Progenitor cell of endocrine pancreas (in vitro differentiated cells): ENCODE measurements around the gene PLB1. TPM values are rescaled to one million over a fixed set of nuclear protein-coding genes. Genes with fewer than 3 reads are reported as not detected.
A peak's percentile ranks its signal among the peaks of the same experiment; 100 is the strongest.

Experiments
- DNase-seq: peaks from one replicate; pipeline ENCODE4 v3.0.0; 2021; ENCODE audit warnings: low spot score; ENCODE audit not compliant: unreplicated experiment
- H3K27ac Mint-ChIP-seq: 2 replicates; pipeline ENCODE4 v1.8.0; 2021; ENCODE audit warnings: mild to moderate bottlenecking, moderate library complexity, mixed read lengths
- H3K27me3 Mint-ChIP-seq: 2 replicates; pipeline ENCODE4 v1.8.0; 2021; ENCODE audit warnings: mixed read lengths
- H3K36me3 Mint-ChIP-seq: 2 replicates; pipeline ENCODE4 v1.8.0; 2022; ENCODE audit warnings: mixed read lengths; ENCODE audit not compliant: insufficient read depth
- H3K4me1 Mint-ChIP-seq: 2 replicates; pipeline ENCODE4 v1.8.0; 2021; ENCODE audit warnings: low read depth, mixed read lengths
- H3K4me3 Mint-ChIP-seq: 2 replicates; pipeline ENCODE4 v1.8.0; 2021; ENCODE audit warnings: low read depth, mild to moderate bottlenecking, moderate library complexity, mixed read lengths
- H3K9me3 Mint-ChIP-seq: 2 replicates; pipeline ENCODE4 v1.8.0; 2021; ENCODE audit warnings: low read depth, mixed read lengths
- CTCF ChIP-seq: fragments of 200-600 bp; sonication (generic); IDR thresholded peaks from one replicate; pipeline ENCODE4 v1.5.0; 2021; ENCODE audit warnings: antibody characterized with exemption, mild to moderate bottlenecking; ENCODE audit not compliant: unreplicated experiment
- total RNA-seq: library from RNA; stranded (reverse); gene quantifications from 2 replicates; pipeline ENCODE4 v1.2.1, GENCODE V29; 2021

The PLB1 gene
- total RNA-seq, 1 donor from 2014 or later: 0.65 TPM

GRCh38 chr2:28642796-28643195, 146.9 kb downstream of the PLB1 start:
- H3K36me3 Mint-ChIP-seq: no peaks in the 10 kb centered on the region
- TF ChIP-seq CTCF: no peak
- no peak overlapping the region for H3K4me3 Mint-ChIP-seq
- no peak overlapping the region for H3K27ac Mint-ChIP-seq
- H3K9me3 Mint-ChIP-seq: no peaks in the 10 kb centered on the region
- DNase-seq: no peak
- H3K27me3 Mint-ChIP-seq: peaks cover 5% of the 10 kb centered on the region
- H3K4me1 Mint-ChIP-seq: peaks cover 17% of the 10 kb centered on the region

GRCh38 chr2:28643327-28643726, 147.5 kb downstream of the PLB1 start:
- Mint-ChIP-seq H3K27ac (no peak overlapping the region), H3K27me3 (peaks cover 5% of the 10 kb centered on the region)
- no peak for TF ChIP-seq CTCF

GRCh38 chr2:28643911-28644334, 148.1 kb downstream of the PLB1 start:
- H3K4me1 Mint-ChIP-seq: peaks cover 11% of the 10 kb centered on the region
- no peaks in the 10 kb centered on the region for H3K9me3 Mint-ChIP-seq
- H3K27me3 Mint-ChIP-seq: peaks cover 5% of the 10 kb centered on the region
- no peak for DNase-seq
- H3K4me3 Mint-ChIP-seq: no peak overlapping the region
- TF ChIP-seq CTCF: no peak
- H3K36me3 Mint-ChIP-seq: no peaks in the 10 kb centered on the region
- no peak overlapping the region for H3K27ac Mint-ChIP-seq

More at GRCh38 chr2:28643327-28643726, 147.5 kb downstream of the PLB1 start:
- no peaks in the 10 kb centered on the region for H3K36me3 Mint-ChIP-seq
- H3K4me1 Mint-ChIP-seq: peaks cover 12% of the 10 kb centered on the region
- H3K4me3 Mint-ChIP-seq: no peak overlapping the region
- no peaks in the 10 kb centered on the region for H3K9me3 Mint-ChIP-seq
- DNase-seq: no peak

GRCh38 chr2:28644760-28645159, 148.9 kb downstream of the PLB1 start:
- Mint-ChIP-seq H3K36me3 (no peaks in the 10 kb centered on the region), H3K27ac (peak overlapping the region; percentile 38), H3K9me3 (no peaks in the 10 kb centered on the region), H3K27me3 (peaks cover 5% of the 10 kb centered on the region), H3K4me3 (no peak overlapping the region), H3K4me1 (peaks cover 8% of the 10 kb centered on the region)
- no peak for DNase-seq
- no peak for TF ChIP-seq CTCF

- H3K9me3 Mint-ChIP-seq: no peaks in the 10 kb centered on the region
- H3K4me3 Mint-ChIP-seq: no peak overlapping the region
- peaks cover 5% of the 10 kb centered on the region for H3K27me3 Mint-ChIP-seq
- no peak for TF ChIP-seq CTCF
- H3K36me3 Mint-ChIP-seq: no peaks in the 10 kb centered on the region
- no peak for DNase-seq
- peaks cover 4% of the 10 kb centered on the region for H3K4me1 Mint-ChIP-seq
- no peak overlapping the region for H3K27ac Mint-ChIP-seq
Measured at GRCh38 chr2:28645553-28645952, 149.7 kb downstream of the PLB1 start.
